NCI-H1417 (cell line): ENCODE data around the gene GAS7.

ENCODE experiments used
- DNase-seq, 3 experiments: peaks; one replicate each; lab custom pipeline; 2025; lab: John Stamatoyannopoulos, UW

The GAS7 gene

GRCh38 chr17:10171122-10171571, 27.3 kb downstream of the GAS7 start:
- DNase-seq = no peak

GRCh38 chr17:10170233-10170632, 28.2 kb downstream of the GAS7 start:
- no peak for DNase-seq

- no peak for DNase-seq
These were observed 29.1 kb downstream of the GAS7 start for GRCh38 chr17:10169290-10169689.

GRCh38 chr17:10166176-10166935, 32.0 kb downstream of the GAS7 start:
- no peak for DNase-seq

GRCh38 chr17:10162096-10162495, 36.3 kb downstream of the GAS7 start:
- DNase-seq = no peak

- no peak for DNase-seq
These were observed 37.0 kb downstream of the GAS7 start for GRCh38 chr17:10161386-10161785.

- DNase-seq = no peak
These were observed 41.3 kb downstream of the GAS7 start for GRCh38 chr17:10156948-10157607.

GRCh38 chr17:10156599-10156947, 41.8 kb downstream of the GAS7 start:
- DNase-seq = no peak

- DNase-seq = no peak
These were observed 42.4 kb downstream of the GAS7 start for GRCh38 chr17:10156077-10156435.

- no peak for DNase-seq
These were observed 42.9 kb downstream of the GAS7 start for GRCh38 chr17:10155371-10156076.

- no peak for DNase-seq
These were observed 46.5 kb downstream of the GAS7 start for GRCh38 chr17:10151667-10152496.

- DNase-seq = no peak
These were observed 48.6 kb downstream of the GAS7 start for GRCh38 chr17:10149573-10150399.

GRCh38 chr17:10147761-10148415, 50.5 kb downstream of the GAS7 start:
- DNase-seq = no peak

- DNase-seq = no peak
These were observed 51.4 kb downstream of the GAS7 start for GRCh38 chr17:10147040-10147439.

- no peak for DNase-seq
These were observed 53.4 kb downstream of the GAS7 start for GRCh38 chr17:10144982-10145381.

- DNase-seq = no peak
These were observed 54.0 kb downstream of the GAS7 start for GRCh38 chr17:10144456-10144855.

- no peak for DNase-seq
These were observed 57.0 kb downstream of the GAS7 start for GRCh38 chr17:10141436-10141835.

GRCh38 chr17:10139577-10139976, 58.8 kb downstream of the GAS7 start:
- no peak for DNase-seq

GRCh38 chr17:10136258-10136981, 62.0 kb downstream of the GAS7 start:
- no peak for DNase-seq
